ENCODE measurements around the gene RXFP4. TPM values are rescaled to one million over a fixed set of nuclear protein-coding genes. Genes with fewer than 3 reads are reported as not detected.
A peak's percentile ranks its signal among the peaks of the same experiment; 100 is the strongest.
"Not testable (repeated sequence)": the region's sequence is repeated elsewhere in the genome, so short reads cannot be mapped to it uniquely, and the experiment has no call there.

Gene RXFP4, protein sequence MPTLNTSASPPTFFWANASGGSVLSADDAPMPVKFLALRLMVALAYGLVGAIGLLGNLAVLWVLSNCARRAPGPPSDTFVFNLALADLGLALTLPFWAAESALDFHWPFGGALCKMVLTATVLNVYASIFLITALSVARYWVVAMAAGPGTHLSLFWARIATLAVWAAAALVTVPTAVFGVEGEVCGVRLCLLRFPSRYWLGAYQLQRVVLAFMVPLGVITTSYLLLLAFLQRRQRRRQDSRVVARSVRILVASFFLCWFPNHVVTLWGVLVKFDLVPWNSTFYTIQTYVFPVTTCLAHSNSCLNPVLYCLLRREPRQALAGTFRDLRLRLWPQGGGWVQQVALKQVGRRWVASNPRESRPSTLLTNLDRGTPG
- under 1 TPM in 1 of 2 experiments, not detected in 1; 0.16 TPM for total RNA-seq

DNA sequence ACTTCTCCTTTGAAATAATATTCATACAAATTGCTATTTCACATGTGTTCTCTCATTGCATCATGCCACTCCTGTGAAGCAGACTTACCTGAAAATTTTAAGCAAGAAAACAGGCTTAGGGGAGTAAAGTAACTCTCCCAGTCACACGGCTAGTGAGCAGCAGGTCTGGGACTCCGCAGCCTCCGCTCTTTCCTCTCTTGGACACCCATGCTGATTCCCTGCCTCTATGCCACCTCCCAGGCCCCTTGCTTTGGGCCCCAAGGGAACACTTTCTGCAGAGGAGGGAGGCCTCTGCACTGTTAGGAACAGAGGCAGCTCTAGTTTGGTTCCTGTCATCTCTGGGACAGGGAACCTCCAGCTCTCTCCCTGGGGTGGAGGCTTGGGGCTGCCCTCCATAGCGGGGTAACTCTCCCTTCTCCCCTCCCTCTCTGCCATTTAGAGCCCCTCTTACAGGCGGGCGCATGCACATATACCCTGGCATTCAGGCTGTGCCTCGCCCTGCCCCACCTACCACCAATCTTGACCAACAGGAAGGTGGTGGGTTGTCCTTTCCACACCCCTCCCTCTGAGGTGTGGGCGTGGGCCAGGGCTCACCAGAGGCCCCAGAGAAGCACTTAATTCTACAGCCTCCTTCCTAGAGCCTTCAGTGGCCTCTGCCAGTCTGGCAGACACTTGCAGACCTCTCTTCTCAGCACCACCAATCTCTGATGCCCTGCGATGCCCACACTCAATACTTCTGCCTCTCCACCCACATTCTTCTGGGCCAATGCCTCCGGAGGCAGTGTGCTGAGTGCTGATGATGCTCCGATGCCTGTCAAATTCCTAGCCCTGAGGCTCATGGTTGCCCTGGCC lies at the start of gene RXFP4:
Gene RXFP4 (plus strand): TSS at position 646 of the 852 bp plus-strand sequence. CDS start 72 bp downstream, at position 718.
- no peaks in the 10 kb centered on the region for H3K27me3 Mint-ChIP-seq
- H3K4me3 Mint-ChIP-seq, result peak within 1 kb of the TSS; percentile 40
- peak within 1 kb of the TSS; percentile 85 for H3K27ac Mint-ChIP-seq
- H3K4me1 Mint-ChIP-seq, result peaks cover 63% of the 10 kb centered on the region
- no peak for DNase-seq
- no peaks in the 10 kb centered on the region for H3K9me3 Mint-ChIP-seq
- peaks cover 12% of the 10 kb centered on the region for H3K36me3 Mint-ChIP-seq

DNA sequence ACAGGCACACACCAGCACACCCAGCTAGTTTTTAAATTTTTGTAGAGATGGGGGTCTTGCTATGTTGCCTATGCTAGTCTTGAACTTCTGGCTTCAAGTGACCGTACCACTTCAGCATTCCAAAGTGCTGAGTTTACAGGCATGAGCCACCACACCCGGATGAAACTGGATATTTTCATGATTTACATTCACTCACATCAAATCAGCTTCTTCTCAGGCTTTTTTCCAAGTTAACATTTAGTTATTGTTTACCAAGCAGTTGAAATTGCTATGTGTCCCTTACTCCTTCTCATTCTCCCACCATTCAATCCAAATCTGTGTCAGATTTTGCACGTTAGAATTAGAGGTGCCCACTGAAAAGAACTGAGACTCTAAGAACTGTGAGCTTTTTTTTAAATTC lies 48.6 kb upstream of the RXFP4 start:
- H3K4me3 Mint-ChIP-seq, result no peak overlapping the region
- H3K36me3 Mint-ChIP-seq, result peaks cover 13% of the 10 kb centered on the region
- H3K27me3 Mint-ChIP-seq, result no peaks in the 10 kb centered on the region
- no peak for DNase-seq
- peaks cover 14% of the 10 kb centered on the region for H3K4me1 Mint-ChIP-seq
- no peaks in the 10 kb centered on the region for H3K9me3 Mint-ChIP-seq
- H3K27ac Mint-ChIP-seq, result peak overlapping the region; percentile 46

DNA sequence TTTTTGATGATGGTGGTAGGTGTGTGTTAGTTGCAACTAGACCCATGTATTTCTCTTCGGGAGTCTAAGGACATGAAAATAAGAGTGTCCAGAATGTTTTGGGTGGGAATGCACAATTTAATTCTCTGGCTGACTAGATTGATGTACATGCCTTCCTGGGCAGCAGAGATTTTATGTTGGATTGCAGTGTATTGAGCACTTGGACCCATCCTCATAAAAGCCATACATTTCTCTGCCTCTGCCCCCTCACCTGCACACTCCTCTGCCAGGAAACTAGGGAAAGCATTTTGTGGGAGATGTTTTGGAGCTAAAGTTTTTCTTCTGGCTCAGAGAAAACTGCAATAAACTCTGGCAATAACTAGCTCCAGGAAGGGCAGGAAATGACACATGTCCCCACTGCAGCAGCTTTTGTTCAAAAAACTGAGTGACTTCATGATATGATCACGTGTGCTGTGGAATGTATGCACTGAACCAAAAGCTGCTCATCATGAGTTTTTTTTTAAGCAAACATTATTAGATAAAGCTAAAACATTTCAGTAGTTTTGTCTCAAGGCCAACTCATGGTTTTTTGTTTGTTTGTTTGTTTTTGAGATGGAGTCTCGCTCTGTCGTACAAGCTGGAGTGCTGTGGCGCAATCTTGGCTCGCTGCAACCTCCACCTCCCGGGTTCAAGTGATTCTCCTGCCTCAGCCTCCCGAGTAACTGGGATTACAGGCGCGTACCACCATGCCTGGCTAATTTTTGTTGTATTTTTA lies 47.9 kb upstream of the RXFP4 start:
- peak overlapping the region; percentile 46 for H3K27ac Mint-ChIP-seq
- H3K9me3 Mint-ChIP-seq, result no peaks in the 10 kb centered on the region
- peaks cover 14% of the 10 kb centered on the region for H3K4me1 Mint-ChIP-seq
- H3K27me3 Mint-ChIP-seq, result no peaks in the 10 kb centered on the region
- no peak overlapping the region for H3K4me3 Mint-ChIP-seq
- peaks cover 15% of the 10 kb centered on the region for H3K36me3 Mint-ChIP-seq
- no peak for DNase-seq

DNA sequence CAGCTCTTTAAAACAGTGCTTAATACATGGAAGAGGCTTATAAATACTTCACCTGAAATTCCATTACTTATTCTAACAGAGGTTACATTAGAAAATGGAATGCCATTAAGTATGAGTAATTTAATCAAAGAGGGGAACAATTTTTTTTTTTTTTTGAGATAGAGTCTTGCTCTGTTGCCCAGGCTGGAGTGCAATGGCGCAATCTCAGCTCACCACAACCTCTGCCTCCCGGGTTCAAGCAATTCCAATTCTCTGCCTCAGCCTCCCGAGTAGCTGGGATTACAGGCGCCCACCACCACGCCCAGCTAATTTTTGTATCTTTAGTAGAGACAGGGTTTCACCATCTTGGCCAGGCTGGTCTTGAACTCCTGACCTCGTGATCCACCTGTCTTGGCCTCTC lies 45.8 kb upstream of the RXFP4 start:
- H3K4me1 Mint-ChIP-seq, result peaks cover 17% of the 10 kb centered on the region
- H3K9me3 Mint-ChIP-seq, H3K27ac Mint-ChIP-seq, H3K4me3 Mint-ChIP-seq, DNase-seq, H3K27me3 Mint-ChIP-seq: not testable (repeated sequence)
- peaks cover 18% of the 10 kb centered on the region for H3K36me3 Mint-ChIP-seq

DNA sequence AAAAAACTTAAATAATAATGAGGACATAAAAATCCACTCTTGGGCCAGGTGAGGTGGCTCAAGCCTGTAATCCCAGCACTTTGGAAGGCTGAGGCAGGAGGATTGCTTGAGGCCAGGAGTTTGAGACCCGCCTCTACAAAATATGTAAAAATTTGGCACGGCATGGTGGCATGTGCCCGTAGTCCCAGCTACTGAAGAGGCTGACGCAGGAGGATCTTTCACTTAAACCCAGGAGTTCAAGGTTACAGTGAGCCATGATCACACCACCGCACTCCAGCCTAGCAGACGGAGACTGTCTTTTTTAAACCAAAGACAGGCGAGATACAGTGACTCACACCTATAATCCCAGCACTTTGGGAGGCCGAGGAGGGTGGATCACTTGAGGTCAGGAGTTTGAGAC lies 45.0 kb upstream of the RXFP4 start:
- not testable (repeated sequence) for H3K27me3 Mint-ChIP-seq, H3K9me3 Mint-ChIP-seq, DNase-seq, H3K4me3 Mint-ChIP-seq, H3K27ac Mint-ChIP-seq
- Mint-ChIP-seq H3K4me1 (peaks cover 17% of the 10 kb centered on the region), H3K36me3 (peaks cover 18% of the 10 kb centered on the region)

DNA sequence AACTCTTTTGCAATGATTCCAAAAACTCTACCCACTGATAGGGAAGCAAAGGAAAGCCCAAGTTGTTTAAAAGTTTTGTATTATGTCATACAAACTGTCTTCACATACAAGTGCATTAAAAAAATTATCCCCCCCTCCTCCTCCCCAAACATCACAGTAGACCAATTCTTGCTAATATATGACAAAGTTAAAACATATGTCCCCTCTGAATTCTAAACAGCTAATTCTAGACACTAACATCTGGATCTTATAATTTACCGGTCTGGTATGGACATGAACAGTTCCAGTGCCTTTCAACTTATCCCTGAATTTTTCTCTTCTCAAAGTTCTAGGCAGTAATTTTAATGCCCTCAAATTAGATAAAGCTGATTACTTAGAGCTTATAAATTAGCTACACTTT lies 43.7 kb upstream of the RXFP4 start:
- Mint-ChIP-seq H3K9me3 (no peaks in the 10 kb centered on the region), H3K27me3 (no peaks in the 10 kb centered on the region), H3K36me3 (peaks cover 18% of the 10 kb centered on the region), H3K4me1 (peaks cover 17% of the 10 kb centered on the region), H3K4me3 (no peak overlapping the region), H3K27ac (peak overlapping the region; percentile 40)
- no peak for DNase-seq

DNA sequence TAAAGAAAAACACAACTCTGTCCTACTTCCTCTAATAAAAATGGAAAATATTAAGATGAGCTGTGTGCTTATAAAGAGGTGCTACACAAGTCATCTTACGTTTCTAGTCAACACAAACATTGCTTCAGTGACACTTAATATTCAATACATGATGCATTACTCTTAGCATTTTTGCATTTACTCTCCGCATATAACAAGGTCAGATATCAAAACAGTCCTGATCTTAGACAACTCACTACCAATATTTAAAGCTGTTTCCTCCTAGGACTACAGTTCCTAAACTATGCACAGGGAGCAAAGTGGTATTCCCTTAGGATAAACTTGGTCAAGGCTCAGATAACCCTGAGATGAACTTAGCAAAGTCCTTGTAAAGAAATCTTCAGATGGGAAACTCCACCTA lies 42.5 kb upstream of the RXFP4 start:
- Mint-ChIP-seq H3K9me3 (no peaks in the 10 kb centered on the region), H3K4me1 (peaks cover 7% of the 10 kb centered on the region), H3K27ac (no peak overlapping the region), H3K27me3 (no peaks in the 10 kb centered on the region), H3K36me3 (peaks cover 18% of the 10 kb centered on the region), H3K4me3 (no peak overlapping the region)
- no peak for DNase-seq

DNA sequence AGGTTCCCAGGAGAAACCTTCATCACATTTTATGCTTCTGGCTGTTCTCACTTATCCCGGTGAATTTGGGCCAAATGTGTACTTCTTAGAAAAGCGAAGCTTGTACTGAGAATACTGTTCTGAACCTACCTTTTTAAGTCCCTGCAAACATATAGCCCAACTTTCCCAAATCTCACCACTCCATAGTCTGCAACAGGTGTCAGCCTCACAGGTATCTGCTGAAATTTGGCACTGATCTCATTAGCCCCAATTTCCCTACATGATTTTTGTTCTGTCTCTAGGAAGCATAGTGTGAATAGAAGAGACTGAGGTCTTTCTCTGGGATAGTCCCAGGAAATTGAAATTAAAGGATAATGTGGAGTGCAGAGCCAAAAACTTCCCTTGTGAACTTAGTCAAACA lies 41.8 kb upstream of the RXFP4 start:
- no peak for DNase-seq
- Mint-ChIP-seq H3K4me1 (peaks cover 9% of the 10 kb centered on the region), H3K27me3 (no peaks in the 10 kb centered on the region), H3K9me3 (no peaks in the 10 kb centered on the region), H3K4me3 (no peak overlapping the region), H3K36me3 (peaks cover 22% of the 10 kb centered on the region), H3K27ac (no peak overlapping the region)

DNA sequence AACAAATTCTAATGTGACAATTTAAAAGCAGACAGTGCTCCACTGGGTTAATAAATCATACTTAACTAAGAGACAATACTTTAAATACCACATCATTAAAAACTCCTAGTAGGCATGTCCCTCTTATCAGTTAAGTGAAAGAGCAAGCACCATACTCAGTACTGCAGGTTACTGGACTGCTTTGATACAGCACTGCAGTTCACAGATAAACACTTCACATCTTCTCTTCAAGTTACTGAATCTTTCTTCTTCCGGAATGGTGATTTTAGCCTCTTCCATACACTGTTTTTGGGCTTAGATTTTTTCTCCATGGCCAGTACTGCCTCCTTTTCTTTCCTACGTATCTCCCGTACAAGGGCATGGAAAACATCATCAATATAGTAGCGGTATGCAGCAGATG lies 41.3 kb upstream of the RXFP4 start:
- H3K27ac Mint-ChIP-seq, result no peak overlapping the region
- H3K4me1 Mint-ChIP-seq, result peaks cover 9% of the 10 kb centered on the region
- no peak for DNase-seq
- no peak overlapping the region for H3K4me3 Mint-ChIP-seq
- H3K9me3 Mint-ChIP-seq, result no peaks in the 10 kb centered on the region
- H3K36me3 Mint-ChIP-seq, result peaks cover 22% of the 10 kb centered on the region
- H3K27me3 Mint-ChIP-seq, result no peaks in the 10 kb centered on the region

DNA sequence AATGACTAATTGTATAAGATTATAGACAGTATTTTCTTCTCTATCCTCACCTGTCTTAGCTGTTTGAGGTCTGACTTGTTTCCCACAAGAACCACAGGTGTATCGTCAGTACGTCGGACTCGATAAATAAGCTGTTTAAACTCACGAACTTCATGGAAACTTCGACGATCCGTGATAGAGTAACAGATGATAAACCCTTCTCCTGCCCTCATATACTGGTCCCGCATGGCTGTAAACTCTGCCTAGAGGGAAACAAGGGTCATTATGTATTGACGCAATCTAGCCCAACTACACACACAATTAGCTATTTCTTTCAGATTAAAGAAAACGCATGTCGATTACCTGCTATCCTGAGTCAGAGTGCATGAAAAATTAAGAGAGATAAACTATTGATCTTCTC lies 37.2 kb upstream of the RXFP4 start:
- Mint-ChIP-seq H3K27ac (no peak overlapping the region), H3K9me3 (no peaks in the 10 kb centered on the region), H3K27me3 (no peaks in the 10 kb centered on the region), H3K36me3 (peaks cover 10% of the 10 kb centered on the region), H3K4me3 (no peak overlapping the region), H3K4me1 (peaks cover 5% of the 10 kb centered on the region)
- DNase-seq, result no peak

DNA sequence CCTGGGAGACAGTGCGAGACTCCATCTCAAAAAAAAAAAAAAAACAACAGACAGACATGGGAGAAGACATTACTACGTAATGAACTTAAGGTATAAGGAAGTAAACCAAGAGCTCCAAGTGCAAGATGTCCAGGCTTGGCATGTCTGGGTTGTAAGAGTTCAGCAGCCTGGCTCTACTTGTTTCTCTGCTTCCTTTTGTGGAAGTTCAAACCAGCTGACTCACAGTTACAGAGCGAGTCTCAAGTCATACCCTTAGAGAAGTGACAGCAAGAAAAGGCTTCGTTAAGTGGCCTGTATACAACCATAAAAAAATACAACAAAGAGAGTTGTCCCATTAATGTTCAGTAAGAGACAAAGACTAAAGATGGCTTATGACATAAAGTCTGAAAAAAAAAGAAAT lies 31.5 kb upstream of the RXFP4 start:
- H3K27ac Mint-ChIP-seq, result peak overlapping the region; percentile 70
- no peaks in the 10 kb centered on the region for H3K27me3 Mint-ChIP-seq
- H3K4me1 Mint-ChIP-seq, result peaks cover 21% of the 10 kb centered on the region
- H3K36me3 Mint-ChIP-seq, result peaks cover 37% of the 10 kb centered on the region
- H3K9me3 Mint-ChIP-seq, result no peaks in the 10 kb centered on the region
- peak overlapping the region; percentile 99 for H3K4me3 Mint-ChIP-seq
- no peak for DNase-seq

DNA sequence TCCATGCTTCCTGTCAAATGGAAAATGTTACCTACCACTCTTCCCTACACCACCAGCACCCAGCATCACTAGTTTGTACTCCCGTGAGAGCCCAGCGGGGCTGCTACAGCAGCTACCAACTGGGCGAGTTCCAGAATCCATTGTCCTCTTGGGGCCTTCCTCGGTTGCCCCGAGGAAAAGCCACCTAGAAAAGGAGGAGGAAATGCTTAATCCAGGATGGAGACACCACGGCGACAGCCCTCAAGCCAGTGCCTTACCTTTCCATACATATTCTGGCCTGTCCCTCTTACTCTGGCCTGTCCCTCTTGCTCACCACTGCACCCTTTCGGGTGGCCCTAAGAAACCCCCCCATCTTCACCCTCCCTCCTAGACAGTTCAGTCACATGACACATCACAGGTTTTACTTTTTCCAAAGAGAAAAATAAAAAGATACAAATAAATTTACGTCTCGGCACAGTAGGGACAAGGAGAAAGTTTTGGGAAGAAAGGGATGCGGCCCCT lies 30.8 kb upstream of the RXFP4 start:
- Mint-ChIP-seq H3K36me3 (peaks cover 38% of the 10 kb centered on the region), H3K27me3 (no peaks in the 10 kb centered on the region), H3K9me3 (no peaks in the 10 kb centered on the region), H3K4me1 (peaks cover 21% of the 10 kb centered on the region), H3K27ac (peak overlapping the region; percentile 97), H3K4me3 (peak overlapping the region; percentile 99)
- DNase-seq, result no peak

DNA sequence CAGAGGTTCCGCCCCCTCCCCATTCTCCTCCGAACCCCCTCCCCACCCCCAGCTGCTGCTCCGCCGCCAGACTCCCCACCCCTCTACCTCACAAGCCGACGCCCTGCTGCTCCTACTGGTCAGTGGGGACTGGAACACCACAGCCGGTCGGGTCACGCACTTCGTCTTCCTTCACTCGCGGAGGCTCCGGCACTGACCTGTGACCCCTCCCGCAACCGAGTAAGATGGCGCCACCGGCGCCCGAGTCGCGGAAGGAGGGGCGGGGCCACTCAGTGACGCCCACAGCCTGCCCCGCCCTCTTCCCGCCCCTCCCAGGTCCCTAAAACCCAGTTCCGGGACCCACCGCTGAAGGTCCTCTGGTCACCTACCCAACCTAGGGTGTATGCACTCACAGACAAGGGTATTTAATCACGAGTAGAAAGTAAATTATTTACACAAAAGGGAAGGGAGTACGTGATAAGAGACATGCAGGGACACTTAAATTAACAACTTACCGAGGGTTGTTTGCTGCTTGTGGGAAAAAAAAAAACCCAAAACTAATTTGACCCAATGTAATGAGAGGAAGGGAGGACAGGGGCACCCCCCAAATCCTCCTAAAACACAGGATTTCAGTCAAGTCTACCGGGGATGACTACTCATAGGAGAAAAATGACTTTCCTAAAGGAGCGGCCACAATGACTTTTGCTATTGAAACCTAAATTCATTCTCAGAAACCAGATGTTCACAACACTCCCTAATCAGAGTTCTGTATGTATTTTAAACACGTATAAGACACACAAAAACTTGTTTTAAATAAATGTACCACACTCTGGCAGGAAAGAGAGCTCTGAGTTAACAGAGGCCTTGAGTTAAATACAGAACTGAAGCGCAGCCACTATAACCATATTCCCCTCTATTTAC lies 30.0 kb upstream of the RXFP4 start, which contains the start of gene RIT1:
Gene RIT1 (minus strand): TSS at position 194 of the 900 bp plus-strand sequence. CDS start 588 bp downstream, outside the sequence.
- Mint-ChIP-seq H3K9me3 (no peaks in the 10 kb centered on the region), H3K27ac (peak within 1 kb of the TSS; percentile 97), H3K27me3 (no peaks in the 10 kb centered on the region), H3K36me3 (peaks cover 39% of the 10 kb centered on the region), H3K4me1 (peaks cover 19% of the 10 kb centered on the region), H3K4me3 (peak within 1 kb of the TSS; percentile 99)
- peak; percentile 85 for DNase-seq

DNA sequence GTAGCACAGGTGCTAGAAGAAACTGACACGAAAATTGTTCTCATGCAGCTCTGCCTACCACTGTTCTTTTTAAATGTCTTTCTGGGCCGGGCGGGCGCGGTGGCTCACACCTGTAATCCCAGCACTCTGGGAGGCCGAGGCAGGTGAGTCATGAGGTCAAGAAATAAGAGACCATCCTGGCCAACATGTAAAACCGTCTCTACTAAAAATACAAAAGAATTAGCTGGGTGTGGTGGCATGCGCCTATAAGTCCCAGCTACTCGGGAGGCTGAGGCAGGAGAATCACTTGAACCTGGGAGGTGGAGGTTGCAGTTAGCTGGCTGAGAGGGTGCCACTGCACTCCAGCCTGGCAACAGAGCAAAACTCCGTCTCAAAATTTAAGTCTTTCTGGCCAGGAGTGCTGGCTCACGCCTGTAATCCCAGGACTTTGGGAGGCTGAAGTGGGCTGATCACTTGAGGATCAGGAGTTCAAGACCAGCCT lies 29.3 kb upstream of the RXFP4 start:
- H3K36me3 Mint-ChIP-seq, result peaks cover 46% of the 10 kb centered on the region
- H3K27ac Mint-ChIP-seq, result peak overlapping the region; percentile 97
- H3K4me1 Mint-ChIP-seq, result peaks cover 19% of the 10 kb centered on the region
- DNase-seq, result no peak
- peak overlapping the region; percentile 99 for H3K4me3 Mint-ChIP-seq
- no peaks in the 10 kb centered on the region for H3K9me3 Mint-ChIP-seq
- H3K27me3 Mint-ChIP-seq, result no peaks in the 10 kb centered on the region

Data from activated naive CD8-positive, alpha-beta T cell treated with anti-CD3 and anti-CD28 coated beads for 36 hours (primary cell).